Gastroesophageal sphincter (tissue), 4 donors: ENCODE measurements around the gene ELL2. TPM values are rescaled to one million over a fixed set of nuclear protein-coding genes. Genes with fewer than 3 reads are reported as not detected.
A peak's percentile ranks its signal among the peaks of the same experiment; 100 is the strongest.

Experiments
- ATAC-seq: fragments of 150-250 bp; one replicate; pipeline ENCODE4 v1.9.1; 2016; ENCODE audit warnings: mild to moderate bottlenecking, moderate library complexity
- H3K27ac ChIP-seq, 4 donors: fragments of 200-600 bp; sonication (generic) in 3 of 4; 1 replicate in 3 of 4; 2 replicates in 1 of 4; pipeline ENCODE4 v1.5.1; 2016 to 2019
- H3K27me3 ChIP-seq: fragments of 200-600 bp; sonication (generic); one replicate; pipeline ENCODE4 v1.5.1; 2019
- H3K36me3 ChIP-seq, 2 donors: fragments of 200-600 bp; sonication (generic); one replicate each; pipeline ENCODE4 v1.5.1; 2019; ENCODE audit warnings: control low read depth in 1 of 2
- H3K4me1 ChIP-seq, 3 donors: fragments of 200-600 bp; sonication (generic); 1 replicate in 2 of 3; 2 replicates in 1 of 3; pipeline ENCODE4 v1.5.1; 2016 to 2019; ENCODE audit warnings: control low read depth in 2 of 3
- H3K4me3 ChIP-seq, 2 donors: fragments of 200-600 bp; sonication (generic); one replicate each; pipeline ENCODE4 v1.5.1; 2019; ENCODE audit warnings: mild to moderate bottlenecking in 1 of 2, moderate library complexity in 1 of 2
- H3K9me3 ChIP-seq, 3 donors: fragments of 200-600 bp; sonication (generic); one replicate each; pipeline ENCODE4 v1.5.1; 2017 to 2019; ENCODE audit warnings: control low read depth in 2 of 3
- CTCF ChIP-seq, 4 experiments: fragments of 200-600 bp in 2 of 4; fragments of 450-650 bp in 2 of 4; sonication (generic) in 1 of 4; IDR thresholded peaks; one replicate each; pipeline ENCODE4 v1.5.1; 2017 to 2019; ENCODE audit warnings: antibody characterized with exemption in 4 of 4, mild to moderate bottlenecking in 2 of 4, moderate library complexity in 2 of 4
- EP300 ChIP-seq: sonication (generic); formaldehyde crosslinking; IDR thresholded peaks from one replicate; pipeline ENCODE4 v1.6.1; 2017; ENCODE audit warnings: antibody characterized with exemption, mild to moderate bottlenecking
- POLR2A ChIP-seq, 2 donors: fragments of 450-650 bp; IDR thresholded peaks; one replicate each; pipeline ENCODE4 v1.6.1; 2017; ENCODE audit warnings: antibody characterized with exemption in 2 of 2, mild to moderate bottlenecking in 2 of 2, moderate library complexity in 1 of 2
- POLR2AphosphoS5 ChIP-seq: sonication (generic); formaldehyde crosslinking; IDR thresholded peaks from one replicate; pipeline ENCODE4 v1.6.1; 2017; ENCODE audit warnings: antibody characterized with exemption
- WGBS, 2 donors: methylation state at CpG; one replicate each; pipeline ENCODE4 v1.1.5; 2018; ENCODE audit warnings: low coverage in 1 of 2; 5-methylcytosine and 5-hydroxymethylcytosine counted together
- total RNA-seq, 4 donors: library from RNA; depleted of rRNA; stranded (reverse); fragments of >200 nt; gene quantifications; one replicate each; pipeline ENCODE4 v1.1.0, GENCODE V29; 2016

ELL2 gene
- total RNA-seq, 4 donors from 2014 or later: 38.4 to 117 (median 59.3) TPM

- Histone ChIP-seq H3K4me1 (peaks cover 0 to 15% (median 3%) of the 10 kb centered on the region in 3 donors), H3K36me3 (no peaks in the 10 kb centered on the region), H3K27ac (peak overlapping the region in 2 of 4 donors; percentile 60 to 63), H3K4me3 (no peak overlapping the region), H3K27me3 (no peaks in the 10 kb centered on the region), H3K9me3 (no peaks in the 10 kb centered on the region)
- ATAC-seq: peak; percentile 7
- no peak for TF ChIP-seq POLR2AphosphoS5
- TF ChIP-seq CTCF (IDR thresholded peaks at IDR 0.05): peak in 1 of 4 experiments; percentile 23
- WGBS, 2 donors: 77 to 84% methylated on average over 7 to 10 of the region's 11 CpGs
Measured at GRCh38 chr5:95842854-95843544, 118.7 kb downstream of the ELL2 start.

DNA sequence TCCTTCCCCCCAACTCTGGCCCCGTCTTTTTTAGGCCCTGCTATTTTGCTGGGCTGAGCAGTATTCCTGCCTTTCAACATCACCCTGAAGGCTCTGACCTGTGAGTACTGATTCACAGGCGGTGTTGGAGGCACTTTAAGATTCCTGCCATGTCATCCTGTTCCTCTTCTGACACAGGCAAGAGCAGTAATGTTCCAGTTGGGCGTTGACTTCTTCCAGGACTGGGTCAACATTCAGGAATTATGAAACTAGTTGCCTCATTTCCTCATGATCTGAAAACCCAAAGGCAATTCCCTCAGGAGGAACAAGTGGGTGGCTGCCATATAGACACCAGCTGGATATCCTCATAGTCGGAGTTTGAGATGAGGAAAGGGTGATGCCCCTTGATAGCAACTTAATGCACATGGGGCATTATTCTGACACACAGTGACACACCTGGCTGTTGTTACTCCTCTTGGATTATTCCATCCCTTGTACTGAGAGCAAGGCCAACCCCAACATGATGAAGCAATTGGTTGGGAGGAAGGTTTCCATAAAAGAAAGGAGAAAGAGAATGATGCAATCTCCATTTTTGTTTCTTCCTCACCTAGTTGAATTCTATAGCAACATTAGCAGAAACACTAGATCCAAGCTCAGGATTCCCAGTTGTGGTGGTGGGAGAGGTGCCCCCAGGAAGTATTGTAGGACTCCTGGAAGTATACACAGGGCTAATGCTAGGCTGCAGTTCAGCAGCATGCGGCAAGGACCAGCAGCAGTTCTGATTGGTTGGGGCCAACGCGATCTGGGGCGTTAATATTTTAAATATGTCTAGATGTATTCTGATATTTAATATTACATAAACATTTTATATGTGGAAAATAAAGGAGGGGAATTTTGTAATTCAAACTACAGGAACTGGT, 119.5 kb downstream of the ELL2 start:
- H3K4me3 ChIP-seq: no peak overlapping the region
- 83 to 98% methylated on average over 5 to 7 of the region's 8 CpGs for WGBS, 2 donors
- peaks cover 0 to 15% (median 3%) of the 10 kb centered on the region in 3 donors for H3K4me1 ChIP-seq
- no peaks in the 10 kb centered on the region for H3K9me3 ChIP-seq
- H3K27ac ChIP-seq: peak overlapping the region in 3 of 4 donors; percentile 55 to 63 (median 60)
- no peaks in the 10 kb centered on the region for H3K27me3 ChIP-seq
- H3K36me3 ChIP-seq: no peaks in the 10 kb centered on the region
- TF ChIP-seq EP300 (no peak), CTCF (IDR thresholded peaks at IDR 0.05) (no peak), POLR2A (IDR thresholded peaks at IDR 0.05) (no peak), POLR2AphosphoS5 (peak; percentile 78)
- peak; percentile 95 for ATAC-seq

DNA sequence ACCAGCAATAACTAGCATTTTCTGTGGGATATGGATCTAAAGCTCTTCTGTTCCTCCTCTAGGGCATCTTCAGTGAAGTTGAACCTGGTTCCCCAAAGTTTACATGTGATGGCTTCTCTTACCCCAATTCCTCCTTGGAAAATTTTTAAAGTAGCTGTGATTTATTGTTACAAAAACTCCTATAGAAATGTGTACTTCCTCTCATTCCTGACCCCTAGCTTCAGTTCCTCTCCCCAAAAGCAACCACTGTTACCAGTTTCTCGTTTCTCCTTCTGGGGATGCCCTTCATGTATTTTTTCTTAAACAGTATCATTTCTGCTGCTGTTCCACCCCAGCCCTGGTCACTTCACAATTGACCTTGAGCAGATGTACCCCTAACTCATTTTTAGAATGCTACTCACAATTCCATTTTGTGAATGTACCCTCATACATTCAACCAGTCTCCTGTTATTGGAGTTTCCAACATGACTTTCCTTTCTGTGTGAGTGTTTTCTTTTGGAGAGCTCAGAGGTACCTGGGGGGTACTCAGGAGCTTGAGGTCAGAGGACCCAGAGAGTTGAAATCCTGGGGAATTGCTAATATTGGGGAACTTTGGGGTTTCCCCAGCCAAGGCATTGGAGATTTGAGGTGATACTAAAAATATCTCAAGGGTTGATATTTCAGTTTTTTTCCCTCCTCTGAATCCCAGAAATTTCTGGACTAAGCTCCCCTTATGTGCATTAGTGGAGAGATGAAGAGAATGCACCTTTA, 120.5 kb downstream of the ELL2 start:
- Histone ChIP-seq H3K36me3 (no peaks in the 10 kb centered on the region), H3K4me3 (no peak overlapping the region), H3K9me3 (no peaks in the 10 kb centered on the region), H3K4me1 (peaks cover 0 to 18% (median 3%) of the 10 kb centered on the region in 3 donors), H3K27ac (peak overlapping the region in 3 of 4 donors; percentile 17 to 63 (median 60)), H3K27me3 (no peaks in the 10 kb centered on the region)
- no peak for ATAC-seq
- TF ChIP-seq CTCF (IDR thresholded peaks at IDR 0.05) (no peak), POLR2A (IDR thresholded peaks at IDR 0.05) (no peak), EP300 (no peak)
- 71 to 100% methylated on average over 1 of the region's 1 CpG for WGBS, 2 donors

DNA sequence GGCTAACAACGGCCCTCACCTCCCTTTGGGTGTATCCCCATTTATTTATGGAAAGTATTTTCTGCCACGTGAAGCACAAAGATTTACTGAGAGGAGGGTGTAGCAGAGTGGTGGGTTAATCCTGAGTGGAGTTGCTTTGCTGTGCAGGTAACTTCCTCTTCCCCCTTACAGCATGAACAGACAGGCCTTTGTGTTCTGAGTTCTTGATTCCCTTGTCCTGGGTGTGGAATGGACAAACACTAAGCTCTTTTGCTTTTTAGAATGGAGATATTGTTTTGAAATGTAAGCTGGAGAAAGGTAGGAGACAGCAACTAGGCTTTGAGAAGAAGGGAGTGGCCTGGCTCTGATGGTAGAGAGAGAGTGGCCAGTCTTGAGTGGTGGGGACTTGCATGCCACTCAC, 122.0 kb downstream of the ELL2 start:
- no peak overlapping the region for H3K27ac ChIP-seq
- no peak for TF ChIP-seq POLR2A (IDR thresholded peaks at IDR 0.05)
- TF ChIP-seq CTCF (IDR thresholded peaks at IDR 0.05): no peak
- no peak for TF ChIP-seq POLR2AphosphoS5
- no peak for TF ChIP-seq EP300
- 80% methylated on average over 1 of the region's 2 CpGs; no CpG with 5 or more reads in 1 of the 2 donors for WGBS, 2 donors

More for the DNA sequence above, 122.0 kb downstream of the ELL2 start:
- no peaks in the 10 kb centered on the region for H3K9me3 ChIP-seq
- no peak for ATAC-seq
- no peak overlapping the region for H3K4me3 ChIP-seq
- H3K36me3 ChIP-seq: no peaks in the 10 kb centered on the region
- H3K4me1 ChIP-seq: peaks cover 0 to 24% (median 3%) of the 10 kb centered on the region in 3 donors
- no peaks in the 10 kb centered on the region for H3K27me3 ChIP-seq
